Measurements from ENCODE around the gene TBC1D8B. TPM values are rescaled to one million over a fixed set of nuclear protein-coding genes. Genes with fewer than 3 reads are reported as not detected.

TBC1D8B gene
- total and polyA plus RNA-seq, 2 of the 8 experiments (the other 6 are each of a cell fraction or from before 2014, with no cell fraction given): 0.91 to 8.4 TPM

DNA sequence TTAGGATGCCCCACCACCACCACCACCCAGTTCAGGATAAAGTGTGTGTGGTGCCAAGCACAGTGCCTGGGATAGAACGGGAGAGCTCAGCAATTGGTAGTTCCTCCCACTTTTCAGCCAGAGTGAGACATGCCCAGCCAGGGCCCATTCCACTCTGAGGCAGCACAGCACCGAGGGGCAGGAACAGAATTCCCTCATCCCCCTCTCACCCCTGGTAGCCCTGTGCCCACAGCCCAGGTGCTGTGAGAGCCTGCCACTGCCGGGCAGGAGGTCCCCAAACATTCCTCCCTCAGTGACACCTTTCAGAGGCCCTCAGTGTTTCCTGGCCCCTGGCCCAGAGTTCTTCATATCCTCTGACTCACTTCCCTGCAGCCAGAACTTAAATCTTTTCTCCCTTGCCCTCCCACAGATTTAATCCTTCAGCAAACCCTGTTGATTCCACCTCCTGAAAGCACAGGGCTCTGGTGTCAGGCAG lies 92.5 kb downstream of the TBC1D8B start (continued):
- no peak for TF ChIP-seq TAF7 (optimal IDR thresholded peaks at IDR 0.05; ENCODE audit: borderline replicate concordance, low read depth, low read length)
- TF ChIP-seq CREB1 (IDR thresholded peaks at IDR 0.05): no peak
- TF ChIP-seq CBX8 (IDR thresholded peaks at IDR 0.05; ENCODE audit: borderline replicate concordance, low read depth, low read length): no peak

All from H1 (cell line).